HepG2 (cell line): ENCODE measurements around the gene DNAJB6. TPM values are rescaled to one million over a fixed set of nuclear protein-coding genes. Genes with fewer than 3 reads are reported as not detected.

Source experiments
- ATAC-seq: fragments of 200-7000 bp; cut with Tn5 transposase; 3 replicates; pipeline ENCODE4 v1.9.1; 2020; ENCODE audit warnings: mild to moderate bottlenecking, moderate library complexity
- BruUV-seq: library from RNA; stranded (reverse); fragments of 400-500 nt; replicated peaks from 2 replicates; lab custom pipeline; 2021; lab: Mats Ljungman, UMichigan
- CTCF ChIA-PET: fragments of 300-600 bp; formaldehyde crosslinking; extraction: SDS; loops from one replicate; lab custom pipeline; 2021; ENCODE audit warnings: low total read pairs, inconsistent platforms, low intra/inter-chr PET ratio; lab: Yijun Ruan, JAX
- POLR2A ChIA-PET: fragments of 350-600 bp; sonication (Branson Sonifier 250); formaldehyde crosslinking; loops from one replicate; lab custom pipeline; 2020; ENCODE audit warnings: antibody characterized with exemption, inconsistent platforms; lab: Yijun Ruan, JAX
- DNase-seq: peaks from one replicate; pipeline ENCODE4 v3.0.0-alpha.2; 2015; ENCODE audit warnings: low spot score
- FAIRE-seq: peaks from 3 replicates; lab custom pipeline; 2011; peaks lifted over from hg19 to GRCh38; lab: Jason Lieb, UNC
- H2AFZ ChIP-seq: one replicate; pipeline ENCODE4 v1.6.1; 2011; ENCODE audit warnings: low read length, inconsistent platforms
- H3K27ac ChIP-seq: fragments of 300-600 bp; 3 replicates; pipeline ENCODE4 v1.8.0; 2011; ENCODE audit warnings: mixed run types, mild to moderate bottlenecking, mixed read lengths, low read length, inconsistent platforms; ENCODE audit not compliant: insufficient read depth; ENCODE audit errors: extremely low read length
- H3K27me3 ChIP-seq, 2 experiments: fragments of 200-600 bp in 1 of 2; 2 replicates in 1 of 2; 3 replicates in 1 of 2; pipeline versions ENCODE4 v1.6.0 to v1.8.0; 2011; ENCODE audit warnings: low read length in 2 of 2, mild to moderate bottlenecking in 2 of 2, moderate library complexity in 2 of 2, inconsistent platforms in 1 of 2; ENCODE audit not compliant: insufficient read depth in 2 of 2, control insufficient read depth in 1 of 2
- H3K36me3 ChIP-seq, 2 experiments: fragments of 200-600 bp in 1 of 2; replicated peaks in 1 of 2; 2 replicates in 1 of 2; 3 replicates in 1 of 2; pipeline versions ENCODE4 v1.5.1 to v1.8.0; 2011; ENCODE audit warnings: low read length in 2 of 2, inconsistent platforms in 1 of 2; ENCODE audit not compliant: insufficient read depth in 2 of 2, control insufficient read depth in 1 of 2
- H3K4me1 ChIP-seq: 2 replicates; pipeline ENCODE4 v1.5.1; 2012; ENCODE audit warnings: low read length, inconsistent platforms; ENCODE audit not compliant: insufficient read depth
- H3K4me2 ChIP-seq: 2 replicates; pipeline ENCODE4 v1.6.0; 2011; ENCODE audit warnings: low read depth, low read length, inconsistent platforms
- H3K4me3 ChIP-seq, 3 experiments: fragments of 200-600 bp in 1 of 3; sonication (generic), shearing (Covaris generic) in 1 of 3; replicated peaks in 1 of 3; 2 replicates each; pipeline ENCODE4 v1.5.1; 2011 to 2016; ENCODE audit warnings: low read length in 3 of 3, inconsistent platforms in 2 of 3, low read depth in 2 of 3, mild to moderate bottlenecking in 2 of 3, control low read depth in 1 of 3, mixed read lengths in 1 of 3; ENCODE audit not compliant: insufficient read depth in 1 of 3
- H3K79me2 ChIP-seq: one replicate; pipeline ENCODE4 v1.6.1; 2011; ENCODE audit warnings: low read length, inconsistent platforms; ENCODE audit not compliant: insufficient read depth
- H3K9ac ChIP-seq: 2 replicates; pipeline ENCODE4 v1.6.0; 2011; ENCODE audit warnings: mild to moderate bottlenecking, low read depth, low read length, inconsistent platforms; ENCODE audit not compliant: insufficient read depth
- H3K9me3 ChIP-seq: 2 replicates; pipeline ENCODE4 v1.5.1; 2012; ENCODE audit warnings: mild to moderate bottlenecking, low read length
- H4K20me1 ChIP-seq: 2 replicates; pipeline ENCODE4 v1.6.0; 2011; ENCODE audit warnings: inconsistent platforms, mild to moderate bottlenecking, low read length, moderate library complexity; ENCODE audit not compliant: insufficient read depth
- CEBPB ChIP-seq: IDR thresholded peaks from 2 replicates; pipeline ENCODE4 v1.6.1; 2011; ENCODE audit warnings: low read depth, low read length, improper control_type of control experiment, borderline replicate concordance
- CEBPG ChIP-seq: IDR thresholded peaks from 2 replicates; pipeline ENCODE4 v1.6.1; 2016
- GATAD2A ChIP-seq: IDR thresholded peaks from 2 replicates; pipeline ENCODE4 v1.6.1; 2016
- WGBS: methylation state at CpG from one replicate; pipeline ENCODE4 v1.1.6; 2017; ENCODE audit warnings: low lambda C conversion rate; 5-methylcytosine and 5-hydroxymethylcytosine counted together
- in situ Hi-C: cut with HindIII; loops from 2 replicates; pipeline ENCODE4 v1.10.0; 2017; ENCODE audit warnings: low pct_unique_long_range_greater_than_20kb; ENCODE audit not compliant: extremely low pct_ligation_motif_present
- intact Hi-C: fragments of 100-400 bp; cut with micrococcal nuclease; formaldehyde crosslinking; loops from one replicate; pipeline ENCODE4 v1.10.0; 2022; ENCODE audit not compliant: unreplicated experiment
- polyA plus RNA-seq, 8 experiments: library from polyadenylated mRNA; depleted of rRNA in 3 of 8; stranded (reverse) in 7 of 8; unstranded in 1 of 8; fragments of >200 nt; fragmentation: Illumina TruSeq in 4 of 8; extraction: Trizol in 4 of 8; gene quantifications; 2 replicates each; pipeline versions ENCODE4 v1.2.1 to v1.2.3, GENCODE V29; 2011 to 2016; ENCODE audit warnings: low read depth in 4 of 8, missing spikeins in 1 of 8, mixed read lengths in 1 of 8; ENCODE audit not compliant: insufficient read depth in 1 of 8
- total RNA-seq, 5 experiments: library from RNA; depleted of rRNA; stranded (reverse); fragments of >200 nt; fragmentation: Illumina TruSeq; extraction: Trizol; gene quantifications; 2 replicates each; pipeline ENCODE4 v1.2.3, GENCODE V29; 2016; ENCODE audit warnings: low read depth in 1 of 5
- TF ChIP-seq, protein P1 (sequence below), 2 experiments: sonication (generic) in 1 of 2; formaldehyde crosslinking in 1 of 2; IDR thresholded peaks; 2 replicates each; pipeline versions ENCODE4 v1.4.0 to v1.6.1; 2016 to 2020; ENCODE audit warnings: borderline replicate concordance in 1 of 2, low read depth in 1 of 2, mild to moderate bottlenecking in 1 of 2, missing genetic modification reagents in 1 of 2
- TF ChIP-seq, protein P2 (sequence below): sonication (generic); formaldehyde crosslinking; IDR thresholded peaks from 2 replicates; pipeline ENCODE4 v1.8.1; 2023; ENCODE audit warnings: missing genetic modification reagents, mild to moderate bottlenecking, borderline replicate concordance
- TF ChIP-seq, protein P3 (sequence below): sonication (generic); formaldehyde crosslinking; IDR thresholded peaks from 2 replicates; pipeline ENCODE4 v1.5.1; 2020; ENCODE audit warnings: mild to moderate bottlenecking, missing genetic modification reagents, moderate library complexity

Gene DNAJB6
- total and polyA plus RNA-seq, 2 of the 13 experiments (the other 11 are each of a cell fraction or from before 2014, with no cell fraction given), result 29.9 to 53.9 TPM

DNA sequence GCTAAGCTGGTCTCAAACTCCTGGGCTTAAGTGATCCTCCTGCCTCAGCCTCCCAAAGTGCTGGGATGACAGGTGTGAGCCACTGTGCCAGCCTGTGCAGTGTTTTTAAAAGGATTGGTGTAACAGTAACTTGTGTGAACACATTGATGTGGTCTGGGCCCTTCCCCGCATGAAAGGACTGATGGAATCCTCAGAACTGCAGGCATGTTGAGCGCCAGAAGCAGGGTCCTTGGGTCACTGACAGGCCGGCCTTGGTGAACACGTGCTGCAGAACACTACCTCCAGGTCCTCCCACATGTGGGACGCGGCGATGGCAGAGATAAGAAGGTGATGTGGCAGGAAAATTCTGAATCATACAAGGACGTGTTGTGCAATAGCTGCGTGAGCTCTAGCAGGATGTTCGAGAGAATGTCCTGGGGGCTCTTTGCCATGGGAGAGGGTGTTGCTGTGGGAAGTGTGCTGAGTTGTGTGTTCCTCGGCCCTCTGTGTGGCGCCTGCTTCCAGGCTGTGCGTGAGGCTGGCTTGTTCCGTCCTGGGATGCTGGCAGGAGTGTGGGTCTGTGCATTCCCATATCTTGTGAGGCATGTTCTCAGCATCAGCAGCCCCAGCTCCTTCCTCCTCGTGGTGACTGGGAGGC, 68.2 kb downstream of the DNAJB6 start:
- H3K4me2 ChIP-seq, result no peak overlapping the region
- POLR2A ChIA-PET, result no interaction called here
- 96% methylated on average over 12 of the region's 15 CpGs for WGBS

More for the DNA sequence above, 68.2 kb downstream of the DNAJB6 start:
- FAIRE-seq (no peak), ATAC-seq (no peak), DNase-seq (no peak)
- intact Hi-C loops (no loop called here), in situ Hi-C loops (no loop called here)
- H3K4me3 ChIP-seq, result no peak overlapping the region
- H3K27ac ChIP-seq, result no peak overlapping the region
- no peaks in the 10 kb centered on the region for H3K9me3 ChIP-seq
- CTCF ChIA-PET, result no interaction called here
- no peak overlapping the region for H2AFZ ChIP-seq
- TF ChIP-seq, protein P1, sequence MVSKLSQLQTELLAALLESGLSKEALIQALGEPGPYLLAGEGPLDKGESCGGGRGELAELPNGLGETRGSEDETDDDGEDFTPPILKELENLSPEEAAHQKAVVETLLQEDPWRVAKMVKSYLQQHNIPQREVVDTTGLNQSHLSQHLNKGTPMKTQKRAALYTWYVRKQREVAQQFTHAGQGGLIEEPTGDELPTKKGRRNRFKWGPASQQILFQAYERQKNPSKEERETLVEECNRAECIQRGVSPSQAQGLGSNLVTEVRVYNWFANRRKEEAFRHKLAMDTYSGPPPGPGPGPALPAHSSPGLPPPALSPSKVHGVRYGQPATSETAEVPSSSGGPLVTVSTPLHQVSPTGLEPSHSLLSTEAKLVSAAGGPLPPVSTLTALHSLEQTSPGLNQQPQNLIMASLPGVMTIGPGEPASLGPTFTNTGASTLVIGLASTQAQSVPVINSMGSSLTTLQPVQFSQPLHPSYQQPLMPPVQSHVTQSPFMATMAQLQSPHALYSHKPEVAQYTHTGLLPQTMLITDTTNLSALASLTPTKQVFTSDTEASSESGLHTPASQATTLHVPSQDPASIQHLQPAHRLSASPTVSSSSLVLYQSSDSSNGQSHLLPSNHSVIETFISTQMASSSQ (IDR thresholded peaks at IDR 0.05; ENCODE audit: low read depth), result no peak
- TF ChIP-seq, protein P1 (CRISPR knock-in tag; IDR thresholded peaks at IDR 0.05; ENCODE audit: borderline replicate concordance), result no peak
- TF ChIP-seq, protein P2, sequence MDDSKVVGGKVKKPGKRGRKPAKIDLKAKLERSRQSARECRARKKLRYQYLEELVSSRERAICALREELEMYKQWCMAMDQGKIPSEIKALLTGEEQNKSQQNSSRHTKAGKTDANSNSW, result no peak
- TF ChIP-seq CEBPB (peak; percentile 76; the same call in 1 of the 2 replicates), CEBPG (0 out of 2 replicates have a peak, but pooled peaks have one; percentile 9), GATAD2A (no peak)
- TF ChIP-seq, protein P3, sequence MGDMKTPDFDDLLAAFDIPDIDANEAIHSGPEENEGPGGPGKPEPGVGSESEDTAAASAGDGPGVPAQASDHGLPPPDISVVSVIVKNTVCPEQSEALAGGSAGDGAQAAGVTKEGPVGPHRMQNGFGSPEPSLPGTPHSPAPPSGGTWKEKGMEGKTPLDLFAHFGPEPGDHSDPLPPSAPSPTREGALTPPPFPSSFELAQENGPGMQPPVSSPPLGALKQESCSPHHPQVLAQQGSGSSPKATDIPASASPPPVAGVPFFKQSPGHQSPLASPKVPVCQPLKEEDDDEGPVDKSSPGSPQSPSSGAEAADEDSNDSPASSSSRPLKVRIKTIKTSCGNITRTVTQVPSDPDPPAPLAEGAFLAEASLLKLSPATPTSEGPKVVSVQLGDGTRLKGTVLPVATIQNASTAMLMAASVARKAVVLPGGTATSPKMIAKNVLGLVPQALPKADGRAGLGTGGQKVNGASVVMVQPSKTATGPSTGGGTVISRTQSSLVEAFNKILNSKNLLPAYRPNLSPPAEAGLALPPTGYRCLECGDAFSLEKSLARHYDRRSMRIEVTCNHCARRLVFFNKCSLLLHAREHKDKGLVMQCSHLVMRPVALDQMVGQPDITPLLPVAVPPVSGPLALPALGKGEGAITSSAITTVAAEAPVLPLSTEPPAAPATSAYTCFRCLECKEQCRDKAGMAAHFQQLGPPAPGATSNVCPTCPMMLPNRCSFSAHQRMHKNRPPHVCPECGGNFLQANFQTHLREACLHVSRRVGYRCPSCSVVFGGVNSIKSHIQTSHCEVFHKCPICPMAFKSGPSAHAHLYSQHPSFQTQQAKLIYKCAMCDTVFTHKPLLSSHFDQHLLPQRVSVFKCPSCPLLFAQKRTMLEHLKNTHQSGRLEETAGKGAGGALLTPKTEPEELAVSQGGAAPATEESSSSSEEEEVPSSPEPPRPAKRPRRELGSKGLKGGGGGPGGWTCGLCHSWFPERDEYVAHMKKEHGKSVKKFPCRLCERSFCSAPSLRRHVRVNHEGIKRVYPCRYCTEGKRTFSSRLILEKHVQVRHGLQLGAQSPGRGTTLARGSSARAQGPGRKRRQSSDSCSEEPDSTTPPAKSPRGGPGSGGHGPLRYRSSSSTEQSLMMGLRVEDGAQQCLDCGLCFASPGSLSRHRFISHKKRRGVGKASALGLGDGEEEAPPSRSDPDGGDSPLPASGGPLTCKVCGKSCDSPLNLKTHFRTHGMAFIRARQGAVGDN (CRISPR knock-in tag), result no peak
- no peaks in the 10 kb centered on the region; the same call in 1 of the 2 replicates for H4K20me1 ChIP-seq
- H3K9ac ChIP-seq, result no peak overlapping the region
- no peaks in the 10 kb centered on the region for H3K27me3 ChIP-seq
- no TSS peak for BruUV-seq
- H3K79me2 ChIP-seq, result no peaks in the 10 kb centered on the region
- no peaks in the 10 kb centered on the region for H3K4me1 ChIP-seq
- H3K36me3 ChIP-seq, result peaks cover 3 to 18% of the 10 kb centered on the region in 2 experiments; a peak in 3 of 5 replicates
